Measurements from ENCODE around the gene MRGPRE. TPM values are rescaled to one million over a fixed set of nuclear protein-coding genes. Genes with fewer than 3 reads are reported as not detected.

Gene MRGPRE
- polyA plus RNA-seq, 2 of the 4 experiments (the other 2 are of a cell fraction): not detected

GRCh38 chr11:3197044-3197695, 35.0 kb downstream of the MRGPRE start:
- no peak overlapping the region for H3K27ac ChIP-seq
- no peaks in the 10 kb centered on the region for H3K9me3 ChIP-seq
- no peak overlapping the region for H3K4me3 ChIP-seq
- POLR2A ChIA-PET: interaction anchor here (0.9 kb wide), 1 partner anchor 140 kb away, joined by 3 read pairs; the partner anchor contains the start of gene CARS1
- CTCF ChIA-PET: interaction anchor here (0.9 to 1.3 kb wide), 4 partner anchors 14 to 665 kb away, joined by 3 to 4 read pairs (median 4); no protein-coding TSS in a partner anchor
- ATAC-seq: no peak
- TF ChIP-seq TP53 (CRISPR knock-in tag; IDR thresholded peaks at IDR 0.05) (no peak), ESRRA (IDR thresholded peaks at IDR 0.05; ENCODE audit: borderline replicate concordance, low read length) (no peak), ATOH8 (CRISPR knock-in tag; IDR thresholded peaks at IDR 0.05; ENCODE audit: low read depth) (no peak), RAD21 (conservative IDR thresholded peaks at IDR 0.05 in 1 of 2, IDR thresholded peaks at IDR 0.05 in 1 of 2) (no peak), JUN (IDR thresholded peaks at IDR 0.05) (no peak), FOSL2 (IDR thresholded peaks at IDR 0.05) (no peak), FOSL2 (CRISPR knock-in tag; IDR thresholded peaks at IDR 0.05) (no peak), EHF (CRISPR knock-in tag; IDR thresholded peaks at IDR 0.05) (no peak)
- TF ChIP-seq, protein P1, sequence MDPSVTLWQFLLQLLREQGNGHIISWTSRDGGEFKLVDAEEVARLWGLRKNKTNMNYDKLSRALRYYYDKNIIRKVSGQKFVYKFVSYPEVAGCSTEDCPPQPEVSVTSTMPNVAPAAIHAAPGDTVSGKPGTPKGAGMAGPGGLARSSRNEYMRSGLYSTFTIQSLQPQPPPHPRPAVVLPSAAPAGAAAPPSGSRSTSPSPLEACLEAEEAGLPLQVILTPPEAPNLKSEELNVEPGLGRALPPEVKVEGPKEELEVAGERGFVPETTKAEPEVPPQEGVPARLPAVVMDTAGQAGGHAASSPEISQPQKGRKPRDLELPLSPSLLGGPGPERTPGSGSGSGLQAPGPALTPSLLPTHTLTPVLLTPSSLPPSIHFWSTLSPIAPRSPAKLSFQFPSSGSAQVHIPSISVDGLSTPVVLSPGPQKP (IDR thresholded peaks at IDR 0.05; ENCODE audit: low read depth, low read length): no peak
- TF ChIP-seq, protein P2, sequence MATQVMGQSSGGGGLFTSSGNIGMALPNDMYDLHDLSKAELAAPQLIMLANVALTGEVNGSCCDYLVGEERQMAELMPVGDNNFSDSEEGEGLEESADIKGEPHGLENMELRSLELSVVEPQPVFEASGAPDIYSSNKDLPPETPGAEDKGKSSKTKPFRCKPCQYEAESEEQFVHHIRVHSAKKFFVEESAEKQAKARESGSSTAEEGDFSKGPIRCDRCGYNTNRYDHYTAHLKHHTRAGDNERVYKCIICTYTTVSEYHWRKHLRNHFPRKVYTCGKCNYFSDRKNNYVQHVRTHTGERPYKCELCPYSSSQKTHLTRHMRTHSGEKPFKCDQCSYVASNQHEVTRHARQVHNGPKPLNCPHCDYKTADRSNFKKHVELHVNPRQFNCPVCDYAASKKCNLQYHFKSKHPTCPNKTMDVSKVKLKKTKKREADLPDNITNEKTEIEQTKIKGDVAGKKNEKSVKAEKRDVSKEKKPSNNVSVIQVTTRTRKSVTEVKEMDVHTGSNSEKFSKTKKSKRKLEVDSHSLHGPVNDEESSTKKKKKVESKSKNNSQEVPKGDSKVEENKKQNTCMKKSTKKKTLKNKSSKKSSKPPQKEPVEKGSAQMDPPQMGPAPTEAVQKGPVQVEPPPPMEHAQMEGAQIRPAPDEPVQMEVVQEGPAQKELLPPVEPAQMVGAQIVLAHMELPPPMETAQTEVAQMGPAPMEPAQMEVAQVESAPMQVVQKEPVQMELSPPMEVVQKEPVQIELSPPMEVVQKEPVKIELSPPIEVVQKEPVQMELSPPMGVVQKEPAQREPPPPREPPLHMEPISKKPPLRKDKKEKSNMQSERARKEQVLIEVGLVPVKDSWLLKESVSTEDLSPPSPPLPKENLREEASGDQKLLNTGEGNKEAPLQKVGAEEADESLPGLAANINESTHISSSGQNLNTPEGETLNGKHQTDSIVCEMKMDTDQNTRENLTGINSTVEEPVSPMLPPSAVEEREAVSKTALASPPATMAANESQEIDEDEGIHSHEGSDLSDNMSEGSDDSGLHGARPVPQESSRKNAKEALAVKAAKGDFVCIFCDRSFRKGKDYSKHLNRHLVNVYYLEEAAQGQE (IDR thresholded peaks at IDR 0.05): no peak
- TF ChIP-seq, protein P3, sequence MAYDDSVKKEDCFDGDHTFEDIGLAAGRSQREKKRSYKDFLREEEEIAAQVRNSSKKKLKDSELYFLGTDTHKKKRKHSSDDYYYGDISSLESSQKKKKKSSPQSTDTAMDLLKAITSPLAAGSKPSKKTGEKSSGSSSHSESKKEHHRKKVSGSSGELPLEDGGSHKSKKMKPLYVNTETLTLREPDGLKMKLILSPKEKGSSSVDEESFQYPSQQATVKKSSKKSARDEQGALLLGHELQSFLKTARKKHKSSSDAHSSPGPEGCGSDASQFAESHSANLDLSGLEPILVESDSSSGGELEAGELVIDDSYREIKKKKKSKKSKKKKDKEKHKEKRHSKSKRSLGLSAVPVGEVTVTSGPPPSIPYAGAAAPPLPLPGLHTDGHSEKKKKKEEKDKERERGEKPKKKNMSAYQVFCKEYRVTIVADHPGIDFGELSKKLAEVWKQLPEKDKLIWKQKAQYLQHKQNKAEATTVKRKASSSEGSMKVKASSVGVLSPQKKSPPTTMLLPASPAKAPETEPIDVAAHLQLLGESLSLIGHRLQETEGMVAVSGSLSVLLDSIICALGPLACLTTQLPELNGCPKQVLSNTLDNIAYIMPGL (CRISPR knock-in tag; IDR thresholded peaks at IDR 0.05; ENCODE audit: borderline replicate concordance): no peak
- H3K4me2 ChIP-seq: no peak overlapping the region
- no peak for FAIRE-seq
- DNase-seq (ENCODE audit: low read depth in 1 of 2, low spot score in 1 of 2): no peak
- H3K4me1 ChIP-seq: no peaks in the 10 kb centered on the region
- WGBS (ENCODE audit: missing lambda C conversion rate): 62% methylated on average over 10 of the region's 11 CpGs

DNA sequence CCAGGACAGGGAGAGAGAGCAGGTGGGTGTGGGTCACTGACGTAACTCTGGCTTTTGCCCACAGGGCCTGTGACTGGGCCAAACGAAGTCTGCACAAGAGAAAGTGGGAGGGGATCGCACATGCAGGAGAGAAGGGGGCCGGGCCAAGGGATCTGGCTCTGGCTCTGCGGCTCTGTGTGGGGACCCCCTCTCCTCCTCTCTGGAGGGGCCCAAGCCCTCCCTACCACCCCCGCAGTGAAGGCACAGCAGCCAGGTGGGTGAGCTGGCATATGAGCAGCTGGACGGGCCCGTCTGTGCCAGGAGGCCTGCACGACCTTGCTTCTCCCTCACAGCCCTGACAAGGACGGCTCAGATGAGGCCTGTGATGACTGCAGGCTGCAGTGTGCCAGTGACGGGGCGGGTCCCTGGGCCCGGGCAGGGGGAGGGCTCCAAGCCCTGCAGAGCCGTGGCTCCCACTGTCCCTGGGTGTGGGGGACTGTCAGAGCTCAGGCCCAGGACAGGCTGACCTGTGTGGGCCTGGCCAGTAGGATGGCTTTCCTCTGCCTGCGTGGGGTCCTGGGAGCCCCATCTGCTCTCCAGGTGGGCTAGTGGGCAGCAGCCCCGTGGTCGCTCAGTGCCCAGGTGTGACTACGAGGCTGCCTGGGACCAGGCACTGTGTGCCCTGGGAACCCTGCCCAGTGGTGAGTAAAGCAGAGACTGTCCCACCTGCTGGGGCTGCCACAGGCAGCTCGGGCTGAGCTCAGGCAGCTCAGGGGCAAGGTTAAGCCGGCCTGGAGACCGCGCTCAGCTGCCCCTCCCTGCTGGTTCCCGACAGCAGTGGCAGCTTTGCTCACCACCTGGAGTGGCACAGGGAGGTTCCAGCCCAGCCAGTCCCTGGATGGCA, 35.8 kb downstream of the MRGPRE start:
- no peaks in the 10 kb centered on the region for H3K4me1 ChIP-seq
- ChIA-PET CTCF (interaction anchor here (0.8 to 1.5 kb wide), 5 partner anchors 9 to 665 kb away, joined by 3 to 5 read pairs (median 4); no protein-coding TSS in a partner anchor), POLR2A (interaction anchor here (0.9 kb wide), 1 partner anchor 139 kb away, joined by 3 read pairs; the partner anchor contains the start of gene CARS1)
- ATAC-seq (no peak), FAIRE-seq (no peak), DNase-seq (ENCODE audit: low read depth in 1 of 2, low spot score in 1 of 2) (no peak)
- H3K4me2 ChIP-seq: no peak overlapping the region
- WGBS (ENCODE audit: missing lambda C conversion rate): 75% methylated on average over 15 of the region's 23 CpGs
- H3K9me3 ChIP-seq: no peaks in the 10 kb centered on the region
- H3K27ac ChIP-seq: no peak overlapping the region
- H3K4me3 ChIP-seq: no peak overlapping the region
- TF ChIP-seq, protein P4, sequence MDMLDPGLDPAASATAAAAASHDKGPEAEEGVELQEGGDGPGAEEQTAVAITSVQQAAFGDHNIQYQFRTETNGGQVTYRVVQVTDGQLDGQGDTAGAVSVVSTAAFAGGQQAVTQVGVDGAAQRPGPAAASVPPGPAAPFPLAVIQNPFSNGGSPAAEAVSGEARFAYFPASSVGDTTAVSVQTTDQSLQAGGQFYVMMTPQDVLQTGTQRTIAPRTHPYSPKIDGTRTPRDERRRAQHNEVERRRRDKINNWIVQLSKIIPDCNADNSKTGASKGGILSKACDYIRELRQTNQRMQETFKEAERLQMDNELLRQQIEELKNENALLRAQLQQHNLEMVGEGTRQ (IDR thresholded peaks at IDR 0.05): no peak
- no peak for TF ChIP-seq RNF2 (IDR thresholded peaks at IDR 0.05; ENCODE audit: borderline replicate concordance, low read depth)
- no peak for TF ChIP-seq GATA3 (IDR thresholded peaks at IDR 0.05; ENCODE audit: borderline replicate concordance)
- TF ChIP-seq, protein P2 (IDR thresholded peaks at IDR 0.05): no peak
- no peak for TF ChIP-seq SREBF2 (IDR thresholded peaks at IDR 0.05)
- no peak for TF ChIP-seq PHF8 (IDR thresholded peaks at IDR 0.05; ENCODE audit: borderline replicate concordance, low read depth)
- TF ChIP-seq CEBPB (IDR thresholded peaks at IDR 0.05): no peak
- TF ChIP-seq JUNB (IDR thresholded peaks at IDR 0.05): no peak
- TF ChIP-seq HDAC2 (IDR thresholded peaks at IDR 0.05): no peak
- TF ChIP-seq ZC3H11A (IDR thresholded peaks at IDR 0.05): no peak

All from A549 (cell line).